Gastrocnemius medialis (tissue), 4 donors: ENCODE results near the gene UBA3. TPM values are rescaled to one million over a fixed set of nuclear protein-coding genes. Genes with fewer than 3 reads are reported as not detected.

Source experiments
- ATAC-seq, 2 donors: fragments of 150-250 bp; one replicate each; pipeline ENCODE4 v1.9.1; 2016
- DNase-seq, 2 donors: peaks; one replicate each; pipeline ENCODE4 v3.0.0-alpha.2; 2019
- H3K27ac ChIP-seq, 4 donors: fragments of 200-600 bp; sonication (generic); 1 replicate in 1 of 4; 2 replicates in 3 of 4; pipeline ENCODE4 v1.5.1; 2016 to 2018; ENCODE audit warnings: mild to moderate bottlenecking in 2 of 4, moderate library complexity in 1 of 4
- H3K27me3 ChIP-seq, 3 donors: fragments of 200-600 bp; sonication (generic) in 2 of 3; 1 replicate in 1 of 3; 2 replicates in 2 of 3; pipeline versions ENCODE4 v1.5.1 to v1.6.0; 2016 to 2019; ENCODE audit warnings: mild to moderate bottlenecking in 1 of 3, moderate library complexity in 1 of 3
- H3K36me3 ChIP-seq, 2 donors: fragments of 200-600 bp; sonication (generic) in 1 of 2; one replicate each; pipeline ENCODE4 v1.5.1; 2017 to 2018
- H3K4me1 ChIP-seq, 2 donors: fragments of 200-600 bp; sonication (generic) in 1 of 2; one replicate each; pipeline ENCODE4 v1.5.1; 2016 to 2017; ENCODE audit warnings: mild to moderate bottlenecking in 2 of 2
- H3K4me3 ChIP-seq, 4 donors: fragments of 200-600 bp; sonication (generic) in 3 of 4; 1 replicate in 1 of 4; 2 replicates in 3 of 4; pipeline ENCODE4 v1.5.1; 2016 to 2019; ENCODE audit warnings: mild to moderate bottlenecking in 2 of 4
- H3K9me3 ChIP-seq, 3 donors: fragments of 200-600 bp; sonication (generic) in 2 of 3; 1 replicate in 1 of 3; 2 replicates in 2 of 3; pipeline ENCODE4 v1.5.1; 2016 to 2019
- POLR2A ChIP-seq, 2 donors: fragments of 450-650 bp; IDR thresholded peaks; one replicate each; pipeline ENCODE4 v1.6.1; 2017; ENCODE audit warnings: antibody characterized with exemption in 2 of 2, mild to moderate bottlenecking in 2 of 2, moderate library complexity in 2 of 2
- in situ Hi-C, 4 donors: fragments of 200-750 bp; cut with MboI; loops; one replicate each; pipeline versions ENCODE4 v1.15.0 to v1.8.0; 2017; ENCODE audit warnings: low sequenced_read_pairs in 4 of 4
- intact Hi-C: fragments of 100-400 bp; cut with DNase I; formaldehyde crosslinking; loops from one replicate; pipeline ENCODE4 v1.15.1; 2023; ENCODE audit warnings: low total_unique reads
- total RNA-seq, 4 donors: library from RNA; depleted of rRNA; stranded (reverse); fragments of >200 nt; gene quantifications; one replicate each; pipeline versions ENCODE4 v1.1.0 to v1.2.3, GENCODE V29; 2016
- TF ChIP-seq, protein P1 (sequence below), 5 experiments: fragments of 450-650 bp in 3 of 5; fragments of 200-600 bp in 2 of 5; sonication (generic) in 2 of 5; IDR thresholded peaks in 4 of 5; conservative IDR thresholded peaks in 1 of 5; 1 replicate in 4 of 5; 2 replicates in 1 of 5; pipeline ENCODE4 v1.5.1; 2016 to 2019; ENCODE audit warnings: antibody characterized with exemption in 5 of 5, mild to moderate bottlenecking in 3 of 5, moderate library complexity in 3 of 5

The UBA3 gene
- total RNA-seq, 4 donors from 2014 or later = 29.3 to 42.2 (median 36.0) TPM

- H3K9me3 ChIP-seq = no peaks in the 10 kb centered on the region
- intact Hi-C loops (no loop called here), in situ Hi-C loops (no loop called here)
- no peak for ATAC-seq
- no peak for DNase-seq
- H3K36me3 ChIP-seq = peaks cover 0 to 80% of the 10 kb centered on the region in 2 donors
- H3K27me3 ChIP-seq = no peaks in the 10 kb centered on the region
- no peak overlapping the region for H3K27ac ChIP-seq
- H3K4me1 ChIP-seq = no peaks in the 10 kb centered on the region
- TF ChIP-seq, protein P1, sequence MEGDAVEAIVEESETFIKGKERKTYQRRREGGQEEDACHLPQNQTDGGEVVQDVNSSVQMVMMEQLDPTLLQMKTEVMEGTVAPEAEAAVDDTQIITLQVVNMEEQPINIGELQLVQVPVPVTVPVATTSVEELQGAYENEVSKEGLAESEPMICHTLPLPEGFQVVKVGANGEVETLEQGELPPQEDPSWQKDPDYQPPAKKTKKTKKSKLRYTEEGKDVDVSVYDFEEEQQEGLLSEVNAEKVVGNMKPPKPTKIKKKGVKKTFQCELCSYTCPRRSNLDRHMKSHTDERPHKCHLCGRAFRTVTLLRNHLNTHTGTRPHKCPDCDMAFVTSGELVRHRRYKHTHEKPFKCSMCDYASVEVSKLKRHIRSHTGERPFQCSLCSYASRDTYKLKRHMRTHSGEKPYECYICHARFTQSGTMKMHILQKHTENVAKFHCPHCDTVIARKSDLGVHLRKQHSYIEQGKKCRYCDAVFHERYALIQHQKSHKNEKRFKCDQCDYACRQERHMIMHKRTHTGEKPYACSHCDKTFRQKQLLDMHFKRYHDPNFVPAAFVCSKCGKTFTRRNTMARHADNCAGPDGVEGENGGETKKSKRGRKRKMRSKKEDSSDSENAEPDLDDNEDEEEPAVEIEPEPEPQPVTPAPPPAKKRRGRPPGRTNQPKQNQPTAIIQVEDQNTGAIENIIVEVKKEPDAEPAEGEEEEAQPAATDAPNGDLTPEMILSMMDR (IDR thresholded peaks at IDR 0.05 in 4 of 5, conservative IDR thresholded peaks at IDR 0.05 in 1 of 5) = no peak
- no peak overlapping the region for H3K4me3 ChIP-seq
These were observed 21.3 kb downstream of the UBA3 start for GRCh38 chr3:69058947-69059224.

- no peak for TF ChIP-seq POLR2A (IDR thresholded peaks at IDR 0.05)
- TF ChIP-seq, protein P1 (IDR thresholded peaks at IDR 0.05 in 4 of 5, conservative IDR thresholded peaks at IDR 0.05 in 1 of 5) = no peak
- intact Hi-C loops = no loop called here
- ATAC-seq (no peak), DNase-seq (no peak)
- Histone ChIP-seq H3K4me1 (no peaks in the 10 kb centered on the region), H3K27ac (no peak overlapping the region), H3K4me3 (no peak overlapping the region), H3K27me3 (no peaks in the 10 kb centered on the region), H3K36me3 (peaks cover 0 to 78% of the 10 kb centered on the region in 2 donors), H3K9me3 (no peaks in the 10 kb centered on the region)
- in situ Hi-C loops = no loop called here
These were observed 21.8 kb downstream of the UBA3 start for GRCh38 chr3:69058180-69058946.

GRCh38 chr3:69052472-69052898 is 27.7 kb downstream of the UBA3 start:
- TF ChIP-seq POLR2A (IDR thresholded peaks at IDR 0.05) = no peak
- TF ChIP-seq, protein P1 (IDR thresholded peaks at IDR 0.05 in 4 of 5, conservative IDR thresholded peaks at IDR 0.05 in 1 of 5) = no peak
- Histone ChIP-seq H3K27me3 (no peaks in the 10 kb centered on the region), H3K4me1 (peaks cover 10 to 16% of the 10 kb centered on the region in 2 donors), H3K27ac (peak overlapping the region; percentile 90 to 96 (median 94)), H3K9me3 (no peaks in the 10 kb centered on the region), H3K36me3 (peaks cover 0 to 36% of the 10 kb centered on the region in 2 donors), H3K4me3 (peak overlapping the region; percentile 81 to 97 (median 85))
- ATAC-seq (peak in 1 of 2 donors; percentile 18), DNase-seq (no peak)
- intact Hi-C loops (loop anchor here (1.0 kb wide), 2 partner anchors 28 to 39 kb away; partner anchors contain the start of genes EOGT and UBA3), in situ Hi-C loops (no loop called here)

GRCh38 chr3:69051756-69052471 is 28.3 kb downstream of the UBA3 start, which contains the start of gene TMF1:
Gene TMF1 (minus strand): TSS chr3:69052333. CDS start chr3:69052086, 247 bp downstream.
- TF ChIP-seq, protein P1 (IDR thresholded peaks at IDR 0.05 in 4 of 5, conservative IDR thresholded peaks at IDR 0.05 in 1 of 5) = no peak
- peak; percentile 71 to 76 for TF ChIP-seq POLR2A (IDR thresholded peaks at IDR 0.05)
- H3K4me1 ChIP-seq = peaks cover 10 to 16% of the 10 kb centered on the region in 2 donors
- no peaks in the 10 kb centered on the region for H3K27me3 ChIP-seq
- in situ Hi-C loops (no loop called here), intact Hi-C loops (loop anchor here (1.0 kb wide), 3 partner anchors 28 to 254 kb away; partner anchors contain the start of genes EOGT and UBA3)
- H3K9me3 ChIP-seq = no peaks in the 10 kb centered on the region
- DNase-seq (peak; percentile 97), ATAC-seq (peak; percentile 99)
- H3K4me3 ChIP-seq = peak within 1 kb of the TSS; percentile 81 to 97 (median 85)
- peaks cover 0 to 37% of the 10 kb centered on the region in 2 donors for H3K36me3 ChIP-seq
- H3K27ac ChIP-seq = peak within 1 kb of the TSS; percentile 90 to 96 (median 94)
